ENCODE results near the gene DBN1. TPM values are rescaled to one million over a fixed set of nuclear protein-coding genes. Genes with fewer than 3 reads are reported as not detected.

DBN1 gene
- total and polyA plus RNA-seq, 2 donors, result 53.9 to 96.5 TPM

DNA sequence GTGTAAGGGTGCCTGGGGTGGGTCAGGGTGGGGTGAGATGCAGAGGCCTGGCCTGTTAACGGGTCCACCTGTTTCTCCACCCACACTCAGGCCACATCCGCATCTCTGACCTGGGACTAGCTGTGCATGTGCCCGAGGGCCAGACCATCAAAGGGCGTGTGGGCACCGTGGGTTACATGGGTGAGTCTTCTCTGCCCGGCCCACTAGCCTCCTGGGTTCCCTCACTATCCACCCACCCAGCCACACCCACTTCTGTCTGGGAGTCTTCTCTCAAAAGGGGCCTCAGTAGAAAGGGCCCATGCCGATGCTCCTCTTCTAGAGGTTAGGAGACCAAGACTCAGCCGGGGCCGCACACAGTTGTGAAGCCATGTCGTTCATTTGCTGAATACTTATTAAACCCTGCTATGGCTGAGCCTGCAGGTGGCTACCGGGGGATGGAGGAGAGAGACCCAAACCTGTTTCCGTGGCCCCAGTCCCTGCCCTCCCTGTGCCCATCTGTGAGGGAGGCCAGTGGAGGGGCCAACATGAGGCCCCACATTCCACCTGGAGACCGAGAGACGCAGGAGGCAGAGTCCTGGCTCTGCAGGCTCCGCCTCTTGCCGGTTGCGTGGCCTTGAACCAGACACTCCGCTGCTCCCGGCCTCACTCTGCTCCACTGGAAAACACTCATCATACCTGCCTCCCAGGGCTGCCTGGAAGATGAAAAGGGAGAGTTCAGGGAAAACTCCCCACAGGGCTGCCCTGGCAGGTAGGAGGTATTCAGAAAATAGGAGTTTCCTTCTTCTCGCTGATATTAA is 38.3 kb downstream of the DBN1 start:
- DNase-seq (ENCODE audit: extremely low spot score), result no peak
- 93% methylated on average over 20 of the region's 20 CpGs for WGBS
- peaks cover 2% of the 10 kb centered on the region for H3K4me1 ChIP-seq (ENCODE audit: insufficient read depth)
- no peak overlapping the region for H3K4me3 ChIP-seq (ENCODE audit: low read depth, low read length)
- no peak overlapping the region for H3K27ac ChIP-seq (ENCODE audit: low read depth)
- peaks cover 3% of the 10 kb centered on the region for H3K36me3 ChIP-seq (ENCODE audit: insufficient read depth)

DNA sequence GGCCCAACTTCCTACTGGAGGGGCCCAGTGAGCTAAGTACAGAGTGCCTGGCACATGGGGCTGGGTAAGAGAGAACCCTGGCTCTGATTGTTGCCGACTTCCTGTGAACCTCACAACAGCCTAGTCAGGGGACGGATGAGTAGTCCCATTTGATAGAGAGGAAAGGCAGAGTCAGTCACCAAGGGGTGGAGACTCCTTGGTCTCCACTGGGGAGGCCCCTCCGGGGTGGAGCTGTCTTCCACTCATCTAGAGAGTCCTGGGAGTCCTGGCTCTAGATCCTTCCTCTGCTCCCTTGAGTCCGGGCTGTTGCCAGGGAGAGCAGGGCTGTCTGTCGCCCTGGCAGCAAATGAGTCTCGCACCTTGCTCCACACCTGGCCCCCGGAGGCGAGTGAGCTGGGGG is 39.0 kb downstream of the DBN1 start:
- Histone ChIP-seq H3K27ac (ENCODE audit: low read depth) (no peak overlapping the region), H3K4me1 (ENCODE audit: insufficient read depth) (peaks cover 2% of the 10 kb centered on the region), H3K4me3 (ENCODE audit: low read depth, low read length) (no peak overlapping the region), H3K36me3 (ENCODE audit: insufficient read depth) (peaks cover 3% of the 10 kb centered on the region)
- DNase-seq (ENCODE audit: extremely low spot score), result no peak
- WGBS, result 91% methylated on average over 8 of the region's 8 CpGs

- Histone ChIP-seq H3K4me1 (ENCODE audit: insufficient read depth) (peaks cover 2% of the 10 kb centered on the region), H3K27ac (ENCODE audit: low read depth) (no peak overlapping the region), H3K36me3 (ENCODE audit: insufficient read depth) (peaks cover 3% of the 10 kb centered on the region), H3K4me3 (ENCODE audit: low read depth, low read length) (no peak overlapping the region)
- 93% methylated on average over 29 of the region's 29 CpGs for WGBS
- DNase-seq (ENCODE audit: extremely low spot score), result no peak
Observed at GRCh38 chr5:177433658-177434217, 39.7 kb downstream of the DBN1 start.

DNA sequence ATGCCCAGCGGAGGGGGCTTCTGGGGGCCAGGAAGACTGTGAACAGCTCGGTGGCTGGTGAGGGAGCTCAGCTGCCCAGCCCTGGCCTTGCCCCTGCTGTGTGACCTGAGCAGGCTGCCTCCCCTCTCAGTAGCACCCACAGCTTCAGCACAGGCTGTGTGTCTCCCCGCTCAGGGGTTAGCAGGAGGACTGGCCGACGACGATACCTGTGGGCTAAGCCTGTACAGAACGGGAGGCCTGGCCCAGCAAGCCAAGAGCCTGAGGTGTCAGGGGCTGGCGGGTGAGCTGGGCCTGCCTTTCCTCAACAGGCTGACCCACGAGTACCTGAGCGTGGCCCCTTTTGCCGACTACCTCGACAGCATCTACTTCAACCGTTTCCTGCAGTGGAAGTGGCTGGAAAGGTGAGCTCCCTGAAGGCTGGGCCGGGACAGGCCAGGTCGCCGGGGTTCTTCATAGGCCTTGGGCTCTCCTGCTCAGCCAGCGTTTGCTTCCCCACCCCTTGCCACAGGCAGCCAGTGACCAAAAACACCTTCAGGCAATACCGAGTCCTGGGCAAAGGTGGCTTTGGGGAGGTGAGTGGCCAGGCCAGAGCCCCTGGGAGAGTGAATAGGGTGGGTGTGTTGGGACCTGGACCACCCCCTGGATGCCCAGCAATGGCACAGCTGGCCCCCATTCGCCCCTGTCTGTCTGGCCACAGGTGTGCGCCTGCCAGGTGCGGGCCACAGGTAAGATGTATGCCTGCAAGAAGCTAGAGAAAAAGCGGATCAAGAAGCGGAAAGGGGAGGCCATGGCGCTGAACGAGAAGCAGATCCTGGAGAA is 40.4 kb downstream of the DBN1 start:
- Histone ChIP-seq H3K27ac (ENCODE audit: low read depth) (no peak overlapping the region), H3K36me3 (ENCODE audit: insufficient read depth) (peaks cover 3% of the 10 kb centered on the region), H3K4me1 (ENCODE audit: insufficient read depth) (peaks cover 2% of the 10 kb centered on the region), H3K4me3 (ENCODE audit: low read depth, low read length) (no peak overlapping the region)
- no peak for DNase-seq (ENCODE audit: extremely low spot score)
- WGBS, result 93% methylated on average over 25 of the region's 25 CpGs

GRCh38 chr5:177432143-177432838 is 41.1 kb downstream of the DBN1 start:
- H3K4me3 ChIP-seq (ENCODE audit: low read depth, low read length), result no peak overlapping the region
- no peak for DNase-seq (ENCODE audit: extremely low spot score)
- H3K36me3 ChIP-seq (ENCODE audit: insufficient read depth), result peaks cover 3% of the 10 kb centered on the region
- peaks cover 2% of the 10 kb centered on the region for H3K4me1 ChIP-seq (ENCODE audit: insufficient read depth)
- WGBS, result 86% methylated on average over 18 of the region's 18 CpGs
- H3K27ac ChIP-seq (ENCODE audit: low read depth), result no peak overlapping the region

GRCh38 chr5:177431317-177432142 is 41.9 kb downstream of the DBN1 start:
- DNase-seq (ENCODE audit: extremely low spot score), result no peak
- Histone ChIP-seq H3K4me1 (ENCODE audit: insufficient read depth) (peaks cover 2% of the 10 kb centered on the region), H3K27ac (ENCODE audit: low read depth) (no peak overlapping the region)

GRCh38 chr5:177430972-177431316 is 42.5 kb downstream of the DBN1 start:
- WGBS, result 87% methylated on average over 7 of the region's 7 CpGs
- peaks cover 3% of the 10 kb centered on the region for H3K36me3 ChIP-seq (ENCODE audit: insufficient read depth)
- H3K27ac ChIP-seq (ENCODE audit: low read depth), result no peak overlapping the region
- no peak overlapping the region for H3K4me3 ChIP-seq (ENCODE audit: low read depth, low read length)
- DNase-seq (ENCODE audit: extremely low spot score), result no peak
- peaks cover 2% of the 10 kb centered on the region for H3K4me1 ChIP-seq (ENCODE audit: insufficient read depth)

More at GRCh38 chr5:177431317-177432142, 41.9 kb downstream of the DBN1 start:
- 87% methylated on average over 29 of the region's 29 CpGs for WGBS
- Histone ChIP-seq H3K36me3 (ENCODE audit: insufficient read depth) (peaks cover 3% of the 10 kb centered on the region), H3K4me3 (ENCODE audit: low read depth, low read length) (no peak overlapping the region)

DNA sequence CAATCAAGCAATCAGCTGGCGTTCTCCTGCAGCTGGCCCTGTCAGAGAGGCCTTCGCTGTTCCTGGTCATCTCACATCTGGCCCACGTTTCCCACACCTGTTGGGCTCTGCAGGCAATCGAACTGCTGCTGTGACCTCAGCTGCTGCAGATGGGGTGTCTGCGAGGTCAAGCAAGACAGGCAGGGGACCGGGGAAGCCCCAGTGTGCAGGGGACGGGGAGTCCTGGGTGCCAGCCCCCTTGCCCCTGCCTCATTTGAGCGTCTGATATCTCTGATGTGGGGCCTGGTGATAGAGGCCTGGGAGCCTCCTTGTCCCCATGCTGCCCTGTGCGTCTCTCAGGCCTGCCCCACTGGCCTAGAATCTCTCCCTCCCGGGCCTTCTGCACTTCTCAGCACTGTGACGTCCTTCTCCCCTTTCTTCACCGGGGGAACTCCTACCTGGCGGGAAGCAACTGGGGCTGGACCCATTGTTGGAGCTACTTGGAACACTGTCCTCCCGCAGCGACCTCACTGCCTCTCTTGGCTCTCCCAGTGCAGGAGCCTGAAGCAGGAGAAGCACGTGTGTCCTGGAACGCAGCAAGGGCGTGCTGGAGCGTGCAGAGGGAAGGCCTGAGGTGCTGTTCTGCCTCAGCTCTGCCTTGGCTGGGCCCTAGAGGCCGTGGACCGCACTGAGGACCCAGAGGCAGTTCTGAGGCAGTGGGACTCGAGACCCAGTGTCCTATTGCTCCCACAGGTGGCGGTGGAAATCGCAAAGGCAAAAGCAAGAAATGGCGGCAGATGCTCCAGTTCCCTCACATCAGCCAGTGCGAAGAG is 43.1 kb downstream of the DBN1 start:
- no peak overlapping the region for H3K27ac ChIP-seq (ENCODE audit: low read depth)
- peaks cover 2% of the 10 kb centered on the region for H3K4me1 ChIP-seq (ENCODE audit: insufficient read depth)
- H3K36me3 ChIP-seq (ENCODE audit: insufficient read depth), result peaks cover 3% of the 10 kb centered on the region
- no peak for DNase-seq (ENCODE audit: extremely low spot score)
- WGBS, result 85% methylated on average over 26 of the region's 26 CpGs
- H3K4me3 ChIP-seq (ENCODE audit: low read depth, low read length), result no peak overlapping the region

DNA sequence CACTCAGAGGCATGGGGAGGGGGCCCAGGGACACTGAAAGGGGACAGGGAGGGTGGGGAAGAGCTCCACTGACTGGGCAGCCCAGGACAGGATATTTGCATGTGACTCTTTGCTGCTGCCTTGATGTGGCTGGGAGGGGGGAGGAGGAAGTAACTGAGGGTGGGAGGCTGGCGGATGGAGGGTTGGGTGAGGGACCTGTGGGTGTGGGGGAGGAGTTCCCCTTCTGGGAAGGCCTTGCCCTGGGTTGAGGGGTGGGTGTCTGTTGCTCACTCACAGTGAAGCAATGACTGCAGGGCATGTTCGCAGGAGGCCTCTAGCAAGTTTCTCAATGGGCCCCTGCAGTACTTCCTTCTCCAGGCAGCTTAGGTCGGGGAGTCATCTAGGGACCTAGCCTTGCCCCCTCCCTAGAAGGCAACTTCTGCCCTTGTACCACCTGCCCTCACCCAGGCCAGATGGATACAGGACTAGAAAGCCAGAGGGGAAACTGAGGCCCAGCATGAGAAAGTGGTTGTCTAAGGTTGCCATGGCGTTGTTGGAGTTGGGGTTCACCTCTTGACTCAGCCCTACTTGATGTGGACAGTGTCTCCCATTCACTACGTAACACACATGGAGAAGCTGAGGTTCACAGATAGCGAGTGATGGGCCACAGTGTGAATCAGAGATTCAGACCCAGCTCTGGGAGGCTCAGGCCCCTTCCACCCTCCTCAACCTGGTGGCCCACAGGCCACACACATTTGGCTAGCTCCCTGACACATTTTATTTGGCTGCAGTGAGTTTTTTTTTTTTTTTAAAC is 44.0 kb downstream of the DBN1 start:
- H3K36me3 ChIP-seq (ENCODE audit: insufficient read depth), result peaks cover 3% of the 10 kb centered on the region
- H3K4me3 ChIP-seq (ENCODE audit: low read depth, low read length), result no peak overlapping the region
- peaks cover 2% of the 10 kb centered on the region for H3K4me1 ChIP-seq (ENCODE audit: insufficient read depth)
- WGBS, result 86% methylated on average over 6 of the region's 6 CpGs
- no peak overlapping the region for H3K27ac ChIP-seq (ENCODE audit: low read depth)
- DNase-seq (ENCODE audit: extremely low spot score), result no peak

- Histone ChIP-seq H3K36me3 (ENCODE audit: insufficient read depth) (peaks cover 3% of the 10 kb centered on the region), H3K4me3 (ENCODE audit: low read depth, low read length) (no peak overlapping the region), H3K4me1 (ENCODE audit: insufficient read depth) (peaks cover 2% of the 10 kb centered on the region), H3K27ac (ENCODE audit: low read depth) (no peak overlapping the region)
- no peak for DNase-seq (ENCODE audit: extremely low spot score)
- WGBS, result 82% methylated on average over 10 of the region's 10 CpGs
Observed at GRCh38 chr5:177428574-177429217, 44.7 kb downstream of the DBN1 start.

DNA sequence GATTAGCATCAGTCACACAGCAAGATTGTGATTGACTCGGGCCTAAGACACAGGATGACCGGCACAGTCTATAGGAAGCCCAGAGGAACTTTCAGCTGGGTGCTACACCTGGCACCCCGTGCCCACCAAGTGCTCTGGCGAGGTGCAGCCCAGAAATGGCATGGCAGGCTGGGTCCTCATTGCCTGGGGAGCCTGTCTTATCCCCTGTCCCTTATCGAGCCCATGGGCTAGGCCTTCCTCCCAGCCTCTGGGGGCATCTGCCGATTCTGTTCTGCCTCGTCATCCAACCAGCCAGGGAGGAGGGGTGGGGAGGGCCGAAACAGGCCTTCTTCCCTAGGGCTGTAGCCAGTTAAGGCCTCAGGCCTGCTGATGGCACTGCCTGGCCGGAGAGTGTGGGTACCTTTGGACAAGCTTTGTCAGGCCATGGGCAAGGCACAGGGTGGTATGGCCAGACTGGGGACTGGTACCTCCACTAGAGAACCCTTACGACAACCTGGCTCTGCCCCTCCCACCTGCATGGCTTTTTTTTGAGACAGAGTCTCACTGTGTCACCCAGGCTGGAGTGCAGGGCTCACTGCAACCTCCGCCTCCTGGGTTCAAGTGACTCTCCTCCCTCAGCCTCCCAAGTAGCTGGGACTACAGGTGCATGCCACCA is 45.4 kb downstream of the DBN1 start:
- Histone ChIP-seq H3K4me1 (ENCODE audit: insufficient read depth) (peaks cover 2% of the 10 kb centered on the region), H3K4me3 (ENCODE audit: low read depth, low read length) (peak overlapping the region; percentile 2), H3K27ac (ENCODE audit: low read depth) (no peak overlapping the region), H3K36me3 (ENCODE audit: insufficient read depth) (peaks cover 1% of the 10 kb centered on the region)
- 75% methylated on average over 11 of the region's 11 CpGs for WGBS
- no peak for DNase-seq (ENCODE audit: extremely low spot score)
